ENCODE results near the gene PTK6.

Gene PTK6

GRCh38 chr20:63541371-63541770 lies 4.2 kb upstream of the PTK6 start:
- H3K4me3 ChIP-seq (replicated peaks; ENCODE audit: low read depth, low read length) = no peak overlapping the region
- no peak for DNase-seq (ENCODE audit: extremely low read depth, low read depth)
- TF ChIP-seq, protein P1, sequence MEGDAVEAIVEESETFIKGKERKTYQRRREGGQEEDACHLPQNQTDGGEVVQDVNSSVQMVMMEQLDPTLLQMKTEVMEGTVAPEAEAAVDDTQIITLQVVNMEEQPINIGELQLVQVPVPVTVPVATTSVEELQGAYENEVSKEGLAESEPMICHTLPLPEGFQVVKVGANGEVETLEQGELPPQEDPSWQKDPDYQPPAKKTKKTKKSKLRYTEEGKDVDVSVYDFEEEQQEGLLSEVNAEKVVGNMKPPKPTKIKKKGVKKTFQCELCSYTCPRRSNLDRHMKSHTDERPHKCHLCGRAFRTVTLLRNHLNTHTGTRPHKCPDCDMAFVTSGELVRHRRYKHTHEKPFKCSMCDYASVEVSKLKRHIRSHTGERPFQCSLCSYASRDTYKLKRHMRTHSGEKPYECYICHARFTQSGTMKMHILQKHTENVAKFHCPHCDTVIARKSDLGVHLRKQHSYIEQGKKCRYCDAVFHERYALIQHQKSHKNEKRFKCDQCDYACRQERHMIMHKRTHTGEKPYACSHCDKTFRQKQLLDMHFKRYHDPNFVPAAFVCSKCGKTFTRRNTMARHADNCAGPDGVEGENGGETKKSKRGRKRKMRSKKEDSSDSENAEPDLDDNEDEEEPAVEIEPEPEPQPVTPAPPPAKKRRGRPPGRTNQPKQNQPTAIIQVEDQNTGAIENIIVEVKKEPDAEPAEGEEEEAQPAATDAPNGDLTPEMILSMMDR (IDR thresholded peaks at IDR 0.05; ENCODE audit: low read depth, low read length, missing control alignments) = no peak

DNA sequence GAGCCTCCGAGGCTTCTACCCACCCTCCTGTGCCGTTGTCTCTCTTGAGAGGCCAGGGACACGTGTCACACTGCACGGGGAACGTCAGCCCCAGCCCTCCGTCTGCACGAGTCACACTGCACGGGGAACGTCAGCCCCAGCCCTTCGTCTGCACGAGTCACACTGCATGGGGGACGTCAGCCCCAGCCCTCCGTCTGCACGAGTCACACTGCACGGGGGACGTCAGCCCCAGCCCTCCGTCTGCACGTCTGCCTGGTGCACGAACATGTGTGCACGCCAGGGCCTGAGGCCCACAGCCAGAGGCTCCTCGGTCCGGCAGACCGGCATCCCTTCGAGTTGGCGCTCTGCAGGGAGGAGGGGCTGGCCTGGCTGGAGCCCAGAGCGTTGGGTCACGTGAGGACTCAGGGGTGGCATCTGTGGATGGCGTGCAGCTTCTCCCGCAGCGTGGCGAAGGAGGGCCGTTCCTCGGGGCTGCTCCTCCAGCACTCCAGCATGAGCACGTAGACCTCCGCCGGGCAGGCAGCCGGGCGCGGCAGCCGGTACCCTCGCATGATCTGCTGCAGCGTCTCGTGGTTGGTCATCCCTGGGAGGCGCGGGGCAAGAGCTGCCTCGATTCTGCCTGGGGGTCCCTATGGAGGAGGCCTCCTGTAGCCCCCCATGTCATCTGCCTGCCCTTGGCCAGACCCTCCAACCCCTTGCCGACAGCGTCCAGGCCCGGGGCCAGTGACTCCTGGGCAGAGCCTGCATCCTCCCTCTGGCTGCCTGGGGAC lies 3.4 kb upstream of the PTK6 start:
- DNase-seq (ENCODE audit: extremely low read depth, low read depth) = no peak
- TF ChIP-seq, protein P1 (IDR thresholded peaks at IDR 0.05; ENCODE audit: low read depth, low read length, missing control alignments) = no peak

GRCh38 chr20:63539441-63540370 lies 2.5 kb upstream of the PTK6 start:
- H3K4me3 ChIP-seq (replicated peaks; ENCODE audit: low read depth, low read length) = no peak overlapping the region
- DNase-seq (ENCODE audit: extremely low read depth, low read depth) = no peak

More for the DNA sequence above, 3.4 kb upstream of the PTK6 start:
- no peak overlapping the region for H3K4me3 ChIP-seq (replicated peaks; ENCODE audit: low read depth, low read length)

DNA sequence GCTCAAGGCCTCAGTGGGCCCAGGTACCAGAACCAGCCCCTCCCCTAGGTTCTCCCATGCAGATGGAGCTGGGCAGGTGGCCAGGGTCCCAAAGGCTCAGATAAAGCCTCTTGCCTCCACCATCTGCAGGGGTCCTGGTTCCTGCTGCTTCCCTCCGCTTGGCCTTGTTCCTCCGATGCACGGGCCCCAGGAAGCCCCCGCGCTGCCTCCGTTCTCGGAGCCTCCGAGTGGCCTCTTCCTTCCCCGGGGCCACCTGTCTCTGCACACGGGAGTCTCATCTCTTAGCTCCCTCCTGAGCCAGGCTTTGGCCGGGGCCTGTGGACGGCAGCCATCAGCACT lies 1.9 kb upstream of the PTK6 start:
- no peak overlapping the region for H3K4me3 ChIP-seq (replicated peaks; ENCODE audit: low read depth, low read length)
- TF ChIP-seq, protein P1 (IDR thresholded peaks at IDR 0.05; ENCODE audit: low read depth, low read length, missing control alignments) = no peak
- DNase-seq (ENCODE audit: extremely low read depth, low read depth) = no peak

More at GRCh38 chr20:63539441-63540370, 2.5 kb upstream of the PTK6 start:
- TF ChIP-seq, protein P1 (IDR thresholded peaks at IDR 0.05; ENCODE audit: low read depth, low read length, missing control alignments) = no peak

- DNase-seq (ENCODE audit: extremely low read depth, low read depth) = no peak
- TF ChIP-seq, protein P1 (IDR thresholded peaks at IDR 0.05; ENCODE audit: low read depth, low read length, missing control alignments) = no peak
- no peak overlapping the region for H3K4me3 ChIP-seq (replicated peaks; ENCODE audit: low read depth, low read length)
These were observed 1.3 kb upstream of the PTK6 start for GRCh38 chr20:63538204-63539091.

DNA sequence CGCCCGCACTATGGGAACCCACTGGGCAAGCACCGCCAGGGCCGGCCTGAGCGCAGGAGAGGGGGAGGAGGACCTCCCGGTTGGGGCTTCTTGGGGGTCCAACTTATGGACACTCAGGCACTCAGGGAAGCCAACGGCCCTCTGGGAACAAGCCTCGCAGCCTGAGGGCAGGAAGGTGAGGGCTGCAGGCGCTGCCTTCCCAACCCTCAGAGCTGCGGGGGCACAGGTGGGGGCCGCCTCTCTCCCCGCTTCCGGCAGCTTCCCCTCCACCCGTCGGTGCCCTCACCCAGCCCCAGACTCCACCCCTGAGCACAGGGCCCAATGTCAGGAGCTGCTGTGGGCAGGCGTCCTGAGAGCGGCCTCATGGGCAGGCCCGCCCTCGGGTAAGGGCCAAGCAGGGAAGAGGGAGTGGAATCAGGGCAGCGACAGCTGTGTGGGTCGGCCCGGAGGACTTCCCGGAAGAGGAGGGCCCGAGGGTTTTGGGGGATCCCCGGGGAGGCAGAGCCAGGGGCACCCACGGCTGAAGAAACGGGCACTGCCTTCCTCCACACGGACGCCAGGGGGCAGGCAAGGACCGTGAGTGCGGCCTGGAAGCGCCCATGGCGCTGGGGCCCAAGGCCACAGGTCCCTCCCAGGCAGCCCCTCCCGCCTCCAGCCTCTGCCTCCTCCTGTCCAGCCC lies 488 bp upstream of the PTK6 start:
- peak; percentile 65 for DNase-seq (ENCODE audit: extremely low read depth, low read depth)
- TF ChIP-seq, protein P1 (IDR thresholded peaks at IDR 0.05; ENCODE audit: low read depth, low read length, missing control alignments) = peak; percentile 86
- H3K4me3 ChIP-seq (replicated peaks; ENCODE audit: low read depth, low read length) = no peak overlapping the region
